Colonic mucosa (tissue), 4 donors: ENCODE results near the gene ANKRD1. TPM values are rescaled to one million over a fixed set of nuclear protein-coding genes. Genes with fewer than 3 reads are reported as not detected.
A peak's percentile ranks its signal among the peaks of the same experiment; 100 is the strongest.
"Not testable (repeated sequence)": the region's sequence is repeated elsewhere in the genome, so short reads cannot be mapped to it uniquely, and the experiment has no call there.

ENCODE experiments used
- DNase-seq: peaks from one replicate; pipeline ENCODE4 v3.0.0-alpha.2; 2020
- H3K27ac ChIP-seq: fragments of 200-600 bp; one replicate; pipeline ENCODE4 v1.8.0; 2021
- H3K27me3 ChIP-seq: fragments of 200-600 bp; one replicate; pipeline ENCODE4 v1.8.0; 2021
- H3K36me3 ChIP-seq: fragments of 200-600 bp; one replicate; pipeline ENCODE4 v1.8.0; 2021
- H3K4me1 ChIP-seq: fragments of 200-600 bp; one replicate; pipeline ENCODE4 v1.8.0; 2021; ENCODE audit warnings: mild to moderate bottlenecking
- H3K4me3 ChIP-seq: fragments of 200-600 bp; one replicate; pipeline ENCODE4 v1.8.0; 2021
- H3K9ac ChIP-seq, 2 donors: one replicate each; pipeline ENCODE4 v1.7.0; 2013; ENCODE audit warnings: control low read depth in 2 of 2, low read depth in 2 of 2, low read length in 2 of 2
- H3K9me3 ChIP-seq: fragments of 200-600 bp; one replicate; pipeline ENCODE4 v1.8.0; 2021
- intact Hi-C: fragments of 100-400 bp; cut with DNase I; formaldehyde crosslinking; loops from one replicate; pipeline ENCODE4 v1.14.1; 2022
- total RNA-seq, 2 donors: library from RNA; stranded (reverse); fragmentation: NEBNext Ultra II Directional in 1 of 2; extraction: Animal tissue kit (Norgen Biotek cat#: 25700) in 1 of 2; gene quantifications; one replicate each; pipeline ENCODE4 v1.2.1, GENCODE V29; 2021
- TF ChIP-seq, protein P1 (sequence below): fragments of 200-600 bp; IDR thresholded peaks from one replicate; pipeline ENCODE4 v1.8.0; 2022; ENCODE audit warnings: antibody characterized with exemption, mild to moderate bottlenecking
- donor health status: healthy.
- donor health status: DM: no; HTN: no; CAD: no.
- donor health status: DM: no; HTN: no; CAD: no.

The ANKRD1 gene
- total RNA-seq, 2 donors from 2014 or later, result 0.32 TPM; not detected in 1

DNA sequence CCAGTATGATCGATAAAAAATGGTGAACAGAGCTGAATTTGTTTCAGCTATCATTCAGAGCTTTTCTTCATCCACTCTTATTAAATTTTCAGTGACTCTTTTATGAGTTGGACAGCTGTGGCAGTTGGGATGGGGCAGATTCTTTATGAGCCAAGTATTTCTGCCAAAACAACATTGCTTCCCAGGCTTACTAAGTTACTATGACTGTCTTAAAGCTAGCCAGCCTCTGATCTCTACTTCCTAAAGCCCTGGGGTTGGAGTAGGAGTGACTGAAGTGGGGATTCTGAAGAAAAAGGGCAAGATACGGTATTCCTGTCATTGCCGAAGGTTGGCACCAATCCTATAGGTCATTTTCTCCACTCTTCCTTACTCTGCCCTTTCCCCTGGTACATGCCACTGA, 36.5 kb downstream of the ANKRD1 start:
- intact Hi-C loops, result no loop called here
- Histone ChIP-seq H3K9ac (no peak overlapping the region), H3K27ac (no peak overlapping the region), H3K4me1 (no peaks in the 10 kb centered on the region), H3K4me3 (no peak overlapping the region), H3K27me3 (no peaks in the 10 kb centered on the region), H3K9me3 (no peaks in the 10 kb centered on the region), H3K36me3 (no peaks in the 10 kb centered on the region)
- DNase-seq, result no peak
- TF ChIP-seq, protein P1, sequence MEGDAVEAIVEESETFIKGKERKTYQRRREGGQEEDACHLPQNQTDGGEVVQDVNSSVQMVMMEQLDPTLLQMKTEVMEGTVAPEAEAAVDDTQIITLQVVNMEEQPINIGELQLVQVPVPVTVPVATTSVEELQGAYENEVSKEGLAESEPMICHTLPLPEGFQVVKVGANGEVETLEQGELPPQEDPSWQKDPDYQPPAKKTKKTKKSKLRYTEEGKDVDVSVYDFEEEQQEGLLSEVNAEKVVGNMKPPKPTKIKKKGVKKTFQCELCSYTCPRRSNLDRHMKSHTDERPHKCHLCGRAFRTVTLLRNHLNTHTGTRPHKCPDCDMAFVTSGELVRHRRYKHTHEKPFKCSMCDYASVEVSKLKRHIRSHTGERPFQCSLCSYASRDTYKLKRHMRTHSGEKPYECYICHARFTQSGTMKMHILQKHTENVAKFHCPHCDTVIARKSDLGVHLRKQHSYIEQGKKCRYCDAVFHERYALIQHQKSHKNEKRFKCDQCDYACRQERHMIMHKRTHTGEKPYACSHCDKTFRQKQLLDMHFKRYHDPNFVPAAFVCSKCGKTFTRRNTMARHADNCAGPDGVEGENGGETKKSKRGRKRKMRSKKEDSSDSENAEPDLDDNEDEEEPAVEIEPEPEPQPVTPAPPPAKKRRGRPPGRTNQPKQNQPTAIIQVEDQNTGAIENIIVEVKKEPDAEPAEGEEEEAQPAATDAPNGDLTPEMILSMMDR, result no peak

DNA sequence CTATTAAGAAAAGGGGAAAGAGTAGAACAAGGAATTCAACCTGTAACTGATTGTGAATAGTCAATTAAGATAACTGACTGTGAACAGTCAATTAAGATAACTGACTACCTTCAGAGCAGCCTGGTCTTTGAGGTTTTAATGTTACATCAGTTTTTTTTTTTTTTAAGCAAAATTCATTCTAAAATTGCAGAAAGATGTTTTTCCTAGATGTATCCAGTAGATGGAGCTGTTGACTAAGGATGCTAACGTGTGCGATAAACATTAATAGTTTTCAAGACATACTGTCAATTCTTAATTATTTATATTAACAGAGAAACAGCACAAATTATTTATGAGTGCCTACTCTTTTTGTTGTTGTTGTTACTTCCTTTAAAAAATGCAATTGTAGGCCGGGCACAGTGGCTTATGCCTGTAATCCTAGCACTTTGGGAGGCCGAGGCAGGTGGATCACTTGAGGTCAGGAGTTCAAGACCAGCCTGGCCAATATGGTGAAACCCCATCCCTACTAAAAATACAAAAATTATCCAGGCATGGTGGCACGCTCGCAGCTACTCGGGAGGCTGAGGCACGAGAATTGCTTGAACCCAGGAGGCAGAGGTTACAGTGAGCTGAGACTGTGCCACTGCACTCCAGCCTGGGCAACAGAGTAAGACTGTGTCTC, 40.7 kb downstream of the ANKRD1 start:
- H3K9ac ChIP-seq, H3K27me3 ChIP-seq, H3K27ac ChIP-seq, H3K9me3 ChIP-seq, H3K4me3 ChIP-seq, DNase-seq, H3K36me3 ChIP-seq, intact Hi-C loops, H3K4me1 ChIP-seq: not testable (repeated sequence)
- TF ChIP-seq, protein P1, result peak; percentile 42

DNA sequence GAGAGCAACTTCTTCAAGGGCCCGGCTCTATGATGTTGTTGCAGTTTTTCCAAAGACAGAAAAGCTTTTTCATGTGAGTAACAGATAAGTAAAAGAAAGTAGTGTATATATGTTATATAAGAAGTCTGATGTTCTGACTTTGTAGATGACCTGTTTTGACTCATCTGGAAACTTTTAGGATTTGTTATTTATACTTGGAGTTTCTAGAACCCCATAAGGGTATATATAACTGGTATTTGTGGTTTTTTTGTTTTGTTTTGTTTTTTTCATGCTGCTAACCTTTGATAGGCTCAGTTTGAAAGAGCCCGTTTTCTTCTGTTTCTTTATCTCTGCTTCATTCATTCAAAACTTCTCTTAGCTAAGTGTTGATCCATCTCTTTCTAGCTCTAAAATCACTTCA, 41.8 kb downstream of the ANKRD1 start:
- Histone ChIP-seq H3K9ac (no peak overlapping the region), H3K27me3 (no peaks in the 10 kb centered on the region), H3K36me3 (no peaks in the 10 kb centered on the region), H3K9me3 (no peaks in the 10 kb centered on the region), H3K4me1 (no peaks in the 10 kb centered on the region), H3K27ac (no peak overlapping the region), H3K4me3 (no peak overlapping the region)
- DNase-seq, result no peak
- intact Hi-C loops, result no loop called here
- TF ChIP-seq, protein P1, result no peak

DNA sequence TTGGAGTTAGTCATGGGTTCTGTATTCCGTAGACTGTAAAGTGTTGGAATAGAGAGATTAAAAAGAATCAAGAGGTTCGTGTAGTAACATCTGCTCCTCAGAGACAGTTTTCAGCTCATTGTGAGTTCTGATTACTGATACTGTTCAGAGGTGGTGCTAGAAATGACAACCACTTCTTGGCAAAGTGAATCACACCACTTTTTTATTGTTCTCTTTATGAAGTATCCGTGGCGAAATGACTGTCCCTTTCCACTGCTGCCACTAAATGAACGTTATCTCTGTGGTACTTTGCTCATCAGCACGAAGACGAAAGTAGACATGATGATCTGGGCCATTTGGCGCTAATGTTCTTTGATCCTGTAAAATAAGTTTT, 48.3 kb downstream of the ANKRD1 start:
- no peaks in the 10 kb centered on the region for H3K27me3 ChIP-seq
- peaks cover 5% of the 10 kb centered on the region for H3K4me1 ChIP-seq
- no peaks in the 10 kb centered on the region for H3K36me3 ChIP-seq
- peak overlapping the region in 1 of 2 donors; percentile 89 for H3K9ac ChIP-seq
- intact Hi-C loops, result no loop called here
- no peaks in the 10 kb centered on the region for H3K9me3 ChIP-seq
- TF ChIP-seq, protein P1, result no peak
- H3K4me3 ChIP-seq, result peak overlapping the region; percentile 91
- H3K27ac ChIP-seq, result no peak overlapping the region
- DNase-seq, result no peak

DNA sequence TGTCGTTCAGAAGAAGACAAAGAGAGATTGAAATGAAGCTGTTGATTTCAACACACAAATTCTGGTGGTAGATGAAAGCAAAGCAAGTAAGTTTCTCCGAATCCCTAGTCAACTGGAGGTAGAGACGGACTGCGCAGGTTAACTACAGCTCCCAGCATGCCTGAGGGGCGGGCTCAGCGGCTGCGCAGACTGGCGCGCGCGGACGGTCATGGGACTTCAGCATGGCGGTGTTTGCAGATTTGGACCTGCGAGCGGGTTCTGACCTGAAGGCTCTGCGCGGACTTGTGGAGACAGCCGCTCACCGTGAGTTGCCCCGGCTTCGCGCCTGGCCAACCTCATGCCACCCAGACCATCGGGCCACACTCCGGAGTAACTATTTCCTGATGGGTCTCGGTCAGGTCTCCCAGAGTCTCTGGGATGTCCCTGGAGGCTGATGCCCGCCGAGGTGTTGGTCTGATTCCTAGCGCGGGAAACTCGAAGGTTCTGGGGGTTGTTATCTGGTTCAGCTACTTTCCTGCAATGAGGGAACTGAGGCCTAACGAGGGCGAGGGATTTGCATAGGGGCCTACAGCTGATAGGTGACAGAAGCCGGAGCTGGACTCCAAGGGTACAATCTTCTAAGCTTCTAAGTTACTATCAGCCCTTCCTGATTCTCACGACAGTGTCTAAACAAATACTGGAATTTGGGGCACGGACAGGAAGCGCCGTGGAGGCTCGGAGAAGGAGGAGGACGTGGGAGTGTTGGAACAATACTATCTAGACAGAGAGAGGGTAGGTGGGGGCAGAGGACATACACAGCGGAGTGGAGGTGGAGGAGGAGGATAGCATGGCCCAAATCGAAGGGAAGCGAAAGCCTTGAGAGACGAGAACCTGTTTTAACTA, 48.9 kb downstream of the ANKRD1 start, which contains the start of gene RPP30:
Gene RPP30 (plus strand): TSS at position 209 of the 882 bp plus-strand sequence. CDS start 13 bp downstream, at position 222.
- Histone ChIP-seq H3K4me3 (peak within 1 kb of the TSS; percentile 91), H3K27me3 (no peaks in the 10 kb centered on the region), H3K27ac (peak within 1 kb of the TSS; percentile 34), H3K9me3 (no peaks in the 10 kb centered on the region), H3K36me3 (no peaks in the 10 kb centered on the region), H3K9ac (peak within 1 kb of the TSS; percentile 56 to 89), H3K4me1 (peaks cover 5% of the 10 kb centered on the region)
- intact Hi-C loops, result no loop called here
- DNase-seq, result peak; percentile 88
- TF ChIP-seq, protein P1, result no peak
